B cell (primary cell): ENCODE results near the gene TMEM14A. TPM values are rescaled to one million over a fixed set of nuclear protein-coding genes. Genes with fewer than 3 reads are reported as not detected.

Experiments used
- ATAC-seq: fragments of 200-7000 bp; cut with Tn5 transposase; one replicate; pipeline ENCODE4 v1.10.0; 2021; ENCODE audit warnings: low read depth, mild to moderate bottlenecking, moderate number of reproducible peaks, moderate library complexity
- CTCF ChIA-PET: fragments of 350-600 bp; sonication (Branson Sonifier 250); formaldehyde crosslinking; loops from one replicate; lab custom pipeline; 2021; ENCODE audit warnings: antibody characterized with exemption, inconsistent platforms; lab: Charles Lee
- POLR2A ChIA-PET: fragments of 350-600 bp; sonication (Branson Sonifier 250); formaldehyde crosslinking; loops from one replicate; lab custom pipeline; 2021; ENCODE audit warnings: antibody characterized with exemption; lab: Charles Lee
- DNase-seq: peaks from one replicate; pipeline ENCODE4 v3.0.0; 2013
- H2AFZ ChIP-seq: 2 replicates; pipeline ENCODE4 v1.6.1; 2012; ENCODE audit warnings: mild to moderate bottlenecking, low read depth, low read length; ENCODE audit not compliant: insufficient read depth, poor library complexity, severe bottlenecking
- H3K27ac ChIP-seq, 2 donors: 1 replicate in 1 of 2; 2 replicates in 1 of 2; pipeline ENCODE4 v1.5.1; 2012 to 2013; ENCODE audit warnings: low read length in 2 of 2, mild to moderate bottlenecking in 2 of 2, moderate library complexity in 1 of 2
- H3K27me3 ChIP-seq, 4 experiments: fragments of 200-600 bp in 1 of 4; sonication (generic) in 1 of 4; replicated peaks in 1 of 4; 1 replicate in 2 of 4; 2 replicates in 2 of 4; pipeline versions ENCODE4 v1.6.1 to v1.7.0; 2013 to 2016; ENCODE audit warnings: low read length in 3 of 4, mild to moderate bottlenecking in 2 of 4, mixed read lengths in 1 of 4, moderate library complexity in 1 of 4; ENCODE audit not compliant: insufficient read depth in 4 of 4, control insufficient read depth in 3 of 4; ENCODE audit errors: control extremely low read depth in 1 of 4
- H3K36me3 ChIP-seq, 2 experiments: replicated peaks in 1 of 2; 1 replicate in 1 of 2; 2 replicates in 1 of 2; pipeline versions ENCODE4 v1.6.1 to v1.7.1; 2013; ENCODE audit warnings: low read length in 1 of 2; ENCODE audit not compliant: insufficient read depth in 2 of 2, control insufficient read depth in 1 of 2; ENCODE audit errors: control extremely low read depth in 1 of 2, extremely low read depth in 1 of 2
- H3K4me1 ChIP-seq, 2 donors: fragments of 200-600 bp in 1 of 2; sonication (generic) in 1 of 2; 1 replicate in 1 of 2; 2 replicates in 1 of 2; pipeline versions ENCODE4 v1.5.1 to v1.6.1; 2013 to 2017; ENCODE audit warnings: low read length in 2 of 2; ENCODE audit not compliant: control insufficient read depth in 2 of 2, insufficient read depth in 2 of 2
- H3K4me2 ChIP-seq: replicated peaks from 2 replicates; pipeline ENCODE3; 2012; ENCODE audit warnings: mild to moderate bottlenecking, low read depth, low read length; ENCODE audit not compliant: poor library complexity, severe bottlenecking
- H3K4me3 ChIP-seq, 5 experiments: fragments of 200-600 bp in 1 of 5; sonication (generic) in 1 of 5; 1 replicate in 3 of 5; 2 replicates in 2 of 5; pipeline versions ENCODE4 v1.5.1 to v1.7.0; 2011 to 2016; ENCODE audit warnings: low read length in 4 of 5, mild to moderate bottlenecking in 4 of 5, low read depth in 2 of 5, control low read depth in 1 of 5, moderate library complexity in 1 of 5; ENCODE audit not compliant: insufficient read depth in 1 of 5; ENCODE audit errors: control extremely low read depth in 1 of 5, extremely low read depth in 1 of 5
- H3K79me2 ChIP-seq: fragments of 200-600 bp; sonication (generic); one replicate; pipeline ENCODE4 v1.6.0; 2016; ENCODE audit warnings: low read length; ENCODE audit not compliant: control insufficient read depth, insufficient read depth
- H3K9ac ChIP-seq: fragments of 200-600 bp; sonication (generic); 2 replicates; pipeline ENCODE4 v1.6.1; 2017; ENCODE audit warnings: mild to moderate bottlenecking, low read length, moderate library complexity
- H3K9me3 ChIP-seq, 3 donors: one replicate each; pipeline versions ENCODE4 v1.6.1 to v1.7.1; 2013; ENCODE audit warnings: low read length in 2 of 3; ENCODE audit not compliant: control insufficient read depth in 2 of 3, insufficient read depth in 1 of 3; ENCODE audit errors: control extremely low read depth in 1 of 3
- H4K20me1 ChIP-seq: 2 replicates; pipeline ENCODE4 v1.6.0; 2012; ENCODE audit warnings: mild to moderate bottlenecking, low read length; ENCODE audit not compliant: insufficient read depth, control insufficient read depth, poor library complexity, severe bottlenecking
- H3K27ac Mint-ChIP-seq: one replicate; pipeline ENCODE4 v1.8.0; 2021; ENCODE audit warnings: mixed read lengths
- H3K27me3 Mint-ChIP-seq: one replicate; pipeline ENCODE4 v1.8.0; 2021; ENCODE audit warnings: mixed read lengths
- H3K4me1 Mint-ChIP-seq: one replicate; pipeline ENCODE4 v1.8.0; 2021; ENCODE audit warnings: mixed read lengths
- H3K4me3 Mint-ChIP-seq: one replicate; pipeline ENCODE4 v1.8.0; 2021; ENCODE audit warnings: mixed read lengths
- H3K9me3 Mint-ChIP-seq: one replicate; pipeline ENCODE4 v1.8.0; 2022; ENCODE audit warnings: mixed read lengths; ENCODE audit not compliant: insufficient read depth
- CTCF ChIP-seq: fragments of 200-600 bp; IDR thresholded peaks from one replicate; pipeline ENCODE4 v1.8.0; 2022; ENCODE audit warnings: antibody characterized with exemption, mild to moderate bottlenecking
- EZH2 ChIP-seq: IDR thresholded peaks from 2 replicates; pipeline ENCODE4 v1.6.1; 2012; ENCODE audit warnings: borderline replicate concordance, low read depth, mild to moderate bottlenecking, moderate library complexity, low read length; ENCODE audit not compliant: insufficient read depth, poor library complexity, severe bottlenecking
- WGBS: methylation state at CpG from one replicate; pipeline ENCODE4 v1.1.5; 2013; ENCODE audit warnings: missing lambda C conversion rate; ENCODE audit not compliant: insufficient coverage; 5-methylcytosine and 5-hydroxymethylcytosine counted together
- intact Hi-C: fragments of 100-400 bp; cut with micrococcal nuclease; formaldehyde crosslinking; loops from one replicate; pipeline ENCODE4 v1.10.0; 2022
- polyA plus RNA-seq: library from polyadenylated mRNA; depleted of rRNA; stranded (reverse); fragments of >200 nt; gene quantifications from 2 replicates; pipeline ENCODE4 v1.2.3, GENCODE V29; 2012
- total RNA-seq, 2 donors: library from RNA; stranded (reverse); fragments of 120-200 nt in 1 of 2; gene quantifications; 1 replicate in 1 of 2; 2 replicates in 1 of 2; pipeline versions ENCODE4 v1.2.3 to v1.2.4, GENCODE V29; 2013 to 2022

TMEM14A gene
- total and polyA plus RNA-seq, 2 donors (not counting 1 experiment from before 2014, with no cell fraction given): 5.2 to 9.5 TPM

GRCh38 chr6:52640170-52640569 lies 30.7 kb upstream of the TMEM14A start:
- CTCF ChIA-PET: interaction anchor here (1.0 to 2.5 kb wide), 2 partner anchors 12 to 45 kb away, joined by 3 to 12 read pairs; no protein-coding TSS in a partner anchor
- H3K27me3 ChIP-seq: peaks cover 0 to 8% (median 2%) of the 10 kb centered on the region in 4 experiments
- H3K4me3 ChIP-seq: no peak overlapping the region
- no peak overlapping the region for H3K9ac ChIP-seq
- peaks cover 40% of the 10 kb centered on the region for H3K27me3 Mint-ChIP-seq
- H2AFZ ChIP-seq: no peak overlapping the region
- 61% methylated on average over 11 of the region's 11 CpGs for WGBS
- no peaks in the 10 kb centered on the region for H3K36me3 ChIP-seq
- POLR2A ChIA-PET: no interaction called here
- no peaks in the 10 kb centered on the region for H3K4me1 ChIP-seq
- H3K4me1 Mint-ChIP-seq: no peaks in the 10 kb centered on the region
- DNase-seq (no peak), ATAC-seq (no peak)
- no peak overlapping the region for H3K4me3 Mint-ChIP-seq
- TF ChIP-seq EZH2 (no peak), CTCF (no peak)
- no peaks in the 10 kb centered on the region for H3K79me2 ChIP-seq
- H3K27ac Mint-ChIP-seq: no peak overlapping the region
- no peak overlapping the region for H3K4me2 ChIP-seq
- H3K9me3 Mint-ChIP-seq: no peaks in the 10 kb centered on the region
- intact Hi-C loops: no loop called here
- no peaks in the 10 kb centered on the region for H4K20me1 ChIP-seq
- no peaks in the 10 kb centered on the region for H3K9me3 ChIP-seq
- no peak overlapping the region for H3K27ac ChIP-seq

GRCh38 chr6:52640916-52641315 lies 30.0 kb upstream of the TMEM14A start:
- Histone ChIP-seq H3K27ac (no peak overlapping the region), H2AFZ (no peak overlapping the region), H3K36me3 (no peaks in the 10 kb centered on the region), H3K4me3 (no peak overlapping the region), H3K9me3 (no peaks in the 10 kb centered on the region), H3K79me2 (no peaks in the 10 kb centered on the region), H3K27me3 (peaks cover 0 to 8% (median 2%) of the 10 kb centered on the region in 4 experiments), H3K9ac (no peak overlapping the region), H3K4me2 (no peak overlapping the region), H4K20me1 (no peaks in the 10 kb centered on the region), H3K4me1 (no peaks in the 10 kb centered on the region)
- ChIA-PET POLR2A (no interaction called here), CTCF (interaction anchor here (0.8 to 2.5 kb wide), 2 partner anchors 11 to 22 kb away, joined by 4 to 12 read pairs; no protein-coding TSS in a partner anchor)
- intact Hi-C loops: no loop called here
- H3K27ac Mint-ChIP-seq: no peak overlapping the region
- no peak for ATAC-seq
- H3K4me3 Mint-ChIP-seq: no peak overlapping the region
- H3K27me3 Mint-ChIP-seq: peaks cover 37% of the 10 kb centered on the region
- no peaks in the 10 kb centered on the region for H3K9me3 Mint-ChIP-seq
- H3K4me1 Mint-ChIP-seq: no peaks in the 10 kb centered on the region
- WGBS: 96% methylated on average over 5 of the region's 5 CpGs
- TF ChIP-seq EZH2 (no peak), CTCF (no peak)
- no peak for DNase-seq
